Hepatocyte (in vitro differentiated cells): ENCODE results near the gene NKX2-1. TPM values are rescaled to one million over a fixed set of nuclear protein-coding genes. Genes with fewer than 3 reads are reported as not detected.
"Not testable (repeated sequence)": the region's sequence is repeated elsewhere in the genome, so short reads cannot be mapped to it uniquely, and the experiment has no call there.

Experiments
- DNase-seq: peaks from one replicate; pipeline ENCODE4 v3.0.0-alpha.2; 2016; ENCODE audit warnings: low spot score
- H2AFZ ChIP-seq: fragments of 200-600 bp; sonication (generic); 2 replicates; pipeline ENCODE4 v1.6.0; 2016; ENCODE audit warnings: antibody characterized with exemption, mild to moderate bottlenecking
- H3K27ac ChIP-seq: fragments of 200-600 bp; sonication (generic); 2 replicates; pipeline ENCODE4 v1.5.1; 2016; ENCODE audit warnings: mild to moderate bottlenecking
- H3K27me3 ChIP-seq: fragments of 200-600 bp; sonication (generic); 2 replicates; pipeline ENCODE4 v1.6.1; 2016
- H3K36me3 ChIP-seq: fragments of 200-600 bp; sonication (generic); replicated peaks from 2 replicates; pipeline ENCODE4 v1.5.1; 2016; ENCODE audit warnings: low read depth; ENCODE audit not compliant: insufficient read depth
- H3K4me1 ChIP-seq: fragments of 200-600 bp; sonication (generic); 2 replicates; pipeline ENCODE4 v1.5.1; 2016; ENCODE audit warnings: mild to moderate bottlenecking, moderate library complexity; ENCODE audit not compliant: insufficient read depth
- H3K4me2 ChIP-seq: fragments of 200-600 bp; sonication (generic); 2 replicates; pipeline ENCODE4 v1.6.0; 2016
- H3K4me3 ChIP-seq: fragments of 200-600 bp; sonication (generic); 2 replicates; pipeline ENCODE4 v1.5.1; 2016; ENCODE audit warnings: mild to moderate bottlenecking
- H3K79me2 ChIP-seq: fragments of 200-600 bp; sonication (generic); 2 replicates; pipeline ENCODE4 v1.6.0; 2017; ENCODE audit warnings: mild to moderate bottlenecking
- H3K9me2 ChIP-seq: fragments of 200-600 bp; sonication (generic); replicated peaks from 2 replicates; pipeline ENCODE4 v1.6.0; 2017; ENCODE audit warnings: mild to moderate bottlenecking; ENCODE audit not compliant: insufficient read depth
- H3K9me3 ChIP-seq: fragments of 200-600 bp; sonication (generic); 2 replicates; pipeline ENCODE4 v1.5.1; 2016; ENCODE audit warnings: low read depth, mild to moderate bottlenecking
- H4K20me1 ChIP-seq: fragments of 200-600 bp; sonication (generic); 2 replicates; pipeline ENCODE4 v1.6.0; 2016; ENCODE audit warnings: mild to moderate bottlenecking; ENCODE audit not compliant: insufficient read depth, poor library complexity, severe bottlenecking
- CTCF ChIP-seq: fragments of 200-600 bp; sonication (generic); IDR thresholded peaks from 2 replicates; pipeline ENCODE4 v1.5.1; 2016; ENCODE audit warnings: antibody characterized with exemption, mild to moderate bottlenecking; ENCODE audit not compliant: poor library complexity
- EZH2 ChIP-seq: fragments of 200-600 bp; sonication (generic); IDR thresholded peaks from 2 replicates; pipeline ENCODE4 v1.6.1; 2016; ENCODE audit warnings: antibody characterized with exemption, mild to moderate bottlenecking, borderline replicate concordance
- EZH2phosphoT487 ChIP-seq: fragments of 200-600 bp; sonication (generic); IDR thresholded peaks from one replicate; pipeline ENCODE4 v1.6.1; 2018; ENCODE audit warnings: antibody characterized with exemption, mild to moderate bottlenecking, low read depth, moderate library complexity; ENCODE audit not compliant: unreplicated experiment, severe bottlenecking
- WGBS: methylation state at CpG from one replicate; pipeline ENCODE4 v1.1.6; 2016; ENCODE audit warnings: low lambda C conversion rate; ENCODE audit errors: missing lambda C conversion rate; 5-methylcytosine and 5-hydroxymethylcytosine counted together
- polyA plus RNA-seq: library from polyadenylated mRNA; unstranded; fragments of >200 nt; fragmentation: Nextera tagmentation; extraction: Ambion mirVana; gene quantifications from 2 replicates; pipeline ENCODE4 v1.2.1, GENCODE V29; 2016
- total RNA-seq: library from RNA; depleted of rRNA; stranded (reverse); fragments of >200 nt; gene quantifications from 2 replicates; pipeline ENCODE4 v1.2.3, GENCODE V29; 2014

Gene NKX2-1
- total and polyA plus RNA-seq, 2 experiments from 2014 or later = 2.2 to 2.7 TPM

GRCh38 chr14:36553656-36554260 lies 33.7 kb upstream of the NKX2-1 start:
- Histone ChIP-seq H4K20me1 (no peaks in the 10 kb centered on the region), H3K9me3 (no peaks in the 10 kb centered on the region), H3K9me2 (no peaks in the 10 kb centered on the region), H2AFZ (no peak overlapping the region), H3K4me1 (no peaks in the 10 kb centered on the region), H3K27ac (no peak overlapping the region), H3K4me2 (no peak overlapping the region), H3K27me3 (peaks cover 16% of the 10 kb centered on the region), H3K36me3 (no peaks in the 10 kb centered on the region), H3K79me2 (no peaks in the 10 kb centered on the region), H3K4me3 (no peak overlapping the region)
- 38% methylated on average over 4 of the region's 4 CpGs for WGBS
- TF ChIP-seq CTCF (peak; percentile 67), EZH2phosphoT487 (no peak), EZH2 (no peak)
- DNase-seq = peak; percentile 72

- no peaks in the 10 kb centered on the region for H4K20me1 ChIP-seq
- no peaks in the 10 kb centered on the region for H3K36me3 ChIP-seq
- TF ChIP-seq CTCF (no peak), EZH2phosphoT487 (no peak), EZH2 (no peak)
- peaks cover 21% of the 10 kb centered on the region for H3K27me3 ChIP-seq
- no peak overlapping the region for H2AFZ ChIP-seq
- no peaks in the 10 kb centered on the region for H3K9me2 ChIP-seq
- 33% methylated on average over 1 of the region's 1 CpG for WGBS
- no peaks in the 10 kb centered on the region for H3K79me2 ChIP-seq
- no peak for DNase-seq
- H3K27ac ChIP-seq = no peak overlapping the region
- H3K9me3 ChIP-seq = no peaks in the 10 kb centered on the region
- H3K4me1 ChIP-seq = no peaks in the 10 kb centered on the region
- no peak overlapping the region for H3K4me2 ChIP-seq
- no peak overlapping the region for H3K4me3 ChIP-seq
These were observed 30.9 kb upstream of the NKX2-1 start for GRCh38 chr14:36550899-36551298.

DNA sequence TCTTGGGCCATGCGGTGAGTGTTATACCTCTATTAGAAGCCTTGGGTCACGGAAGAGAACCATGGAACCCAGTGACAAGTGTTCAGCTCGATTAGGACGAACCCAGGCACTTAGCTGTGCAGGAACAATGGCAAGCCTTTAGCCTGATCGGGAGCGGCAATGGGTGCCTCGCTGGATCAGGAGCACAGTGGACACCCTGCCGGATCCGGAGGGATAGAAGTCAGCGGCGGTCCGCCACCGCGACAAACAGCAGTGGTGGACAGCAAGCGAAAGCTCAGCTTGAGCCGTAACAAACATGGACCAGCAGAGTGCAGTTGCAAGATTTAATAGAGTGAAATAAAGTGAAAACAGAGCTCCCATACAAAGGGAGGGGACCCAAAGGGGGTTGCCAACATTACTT lies 24.2 kb upstream of the NKX2-1 start:
- not testable (repeated sequence) for H3K4me3 ChIP-seq, H3K9me3 ChIP-seq, H4K20me1 ChIP-seq, H3K27ac ChIP-seq, DNase-seq, H3K9me2 ChIP-seq, H3K4me2 ChIP-seq, H3K79me2 ChIP-seq, H3K4me1 ChIP-seq, H2AFZ ChIP-seq, H3K36me3 ChIP-seq
- H3K27me3 ChIP-seq = peaks cover 20% of the 10 kb centered on the region
- WGBS = 91% methylated on average over 16 of the region's 16 CpGs

GRCh38 chr14:36538051-36538450 lies 18.0 kb upstream of the NKX2-1 start:
- Histone ChIP-seq H3K4me1 (no peaks in the 10 kb centered on the region), H3K79me2 (no peaks in the 10 kb centered on the region), H3K27me3 (peaks cover 27% of the 10 kb centered on the region), H3K4me3 (no peak overlapping the region), H3K9me2 (no peaks in the 10 kb centered on the region), H3K27ac (no peak overlapping the region), H3K36me3 (no peaks in the 10 kb centered on the region), H3K4me2 (no peak overlapping the region), H4K20me1 (no peaks in the 10 kb centered on the region), H3K9me3 (no peaks in the 10 kb centered on the region), H2AFZ (no peak overlapping the region)
- WGBS = 79% methylated on average over 1 of the region's 1 CpG
- TF ChIP-seq EZH2 (no peak), CTCF (no peak), EZH2phosphoT487 (no peak)
- no peak for DNase-seq
